Trophoblast cell (in vitro differentiated cells and primary cell): Measurements from ENCODE around the gene CCDC24.

Experiments used
- DNase-seq, 2 donors: peaks; one replicate each; pipeline ENCODE4 v3.0.0-alpha.2; 2016
- H2AFZ ChIP-seq: 2 replicates; pipeline ENCODE4 v1.6.1; 2013; ENCODE audit warnings: low read length, moderate library complexity, mild to moderate bottlenecking; ENCODE audit not compliant: insufficient read depth, poor library complexity
- H2AK5ac ChIP-seq: 2 replicates; pipeline ENCODE4 v1.6.1; 2013; ENCODE audit warnings: mild to moderate bottlenecking, low read length
- H2BK120ac ChIP-seq: 2 replicates; pipeline ENCODE4 v1.6.1; 2013; ENCODE audit warnings: low read length, mild to moderate bottlenecking, moderate library complexity; ENCODE audit not compliant: insufficient read depth, poor library complexity
- H2BK12ac ChIP-seq: 2 replicates; pipeline ENCODE4 v1.6.1; 2013; ENCODE audit warnings: mild to moderate bottlenecking, low read length, moderate library complexity
- H2BK5ac ChIP-seq: 2 replicates; pipeline ENCODE4 v1.6.1; 2013; ENCODE audit warnings: low read length, low read depth, moderate library complexity, mild to moderate bottlenecking; ENCODE audit not compliant: poor library complexity
- H3K14ac ChIP-seq: 2 replicates; pipeline ENCODE4 v1.6.1; 2013; ENCODE audit warnings: mild to moderate bottlenecking, low read length
- H3K18ac ChIP-seq: 2 replicates; pipeline ENCODE4 v1.6.1; 2013; ENCODE audit warnings: mild to moderate bottlenecking, low read length
- H3K23ac ChIP-seq: 2 replicates; pipeline ENCODE4 v1.6.1; 2013; ENCODE audit warnings: low read length
- H3K27ac ChIP-seq: 2 replicates; pipeline ENCODE4 v1.5.1; 2013; ENCODE audit warnings: low read depth, mild to moderate bottlenecking, inconsistent platforms, low read length, moderate library complexity
- H3K27me3 ChIP-seq: 2 replicates; pipeline ENCODE4 v1.6.1; 2013; ENCODE audit warnings: inconsistent platforms, mild to moderate bottlenecking, low read length, moderate library complexity; ENCODE audit not compliant: insufficient read depth
- H3K36me3 ChIP-seq, 2 experiments: 1 replicate in 1 of 2; 2 replicates in 1 of 2; pipeline ENCODE4 v1.6.1; 2013; ENCODE audit warnings: low read length in 2 of 2, mild to moderate bottlenecking in 2 of 2, moderate library complexity in 1 of 2; ENCODE audit not compliant: insufficient read depth in 2 of 2, control insufficient read depth in 1 of 2
- H3K4ac ChIP-seq: 2 replicates; pipeline ENCODE4 v1.6.1; 2013; ENCODE audit warnings: low read depth, mild to moderate bottlenecking, low read length, moderate library complexity
- H3K4me1 ChIP-seq, 2 experiments: 1 replicate in 1 of 2; 2 replicates in 1 of 2; pipeline ENCODE4 v1.6.1; 2013; ENCODE audit warnings: low read length in 2 of 2, mild to moderate bottlenecking in 2 of 2, moderate library complexity in 1 of 2; ENCODE audit not compliant: insufficient read depth in 2 of 2, control insufficient read depth in 1 of 2
- H3K4me2 ChIP-seq: 2 replicates; pipeline ENCODE4 v1.6.1; 2013; ENCODE audit warnings: inconsistent platforms, mild to moderate bottlenecking, low read length, moderate library complexity
- H3K4me3 ChIP-seq: 2 replicates; pipeline ENCODE4 v1.5.1; 2013; ENCODE audit warnings: mild to moderate bottlenecking, low read depth, low read length, inconsistent platforms
- H3K79me1 ChIP-seq: one replicate; pipeline ENCODE4 v1.6.1; 2013; ENCODE audit warnings: low read length
- H3K79me2 ChIP-seq: 2 replicates; pipeline ENCODE4 v1.6.1; 2013; ENCODE audit warnings: low read length, mild to moderate bottlenecking; ENCODE audit not compliant: control insufficient read depth, insufficient read depth, poor library complexity
- H3K9ac ChIP-seq: 2 replicates; pipeline ENCODE4 v1.6.1; 2013; ENCODE audit warnings: mild to moderate bottlenecking, low read length
- H3K9me3 ChIP-seq: 2 replicates; pipeline ENCODE4 v1.6.1; 2013; ENCODE audit warnings: low read depth, mild to moderate bottlenecking, control low read depth, inconsistent platforms, low read length; ENCODE audit not compliant: insufficient read depth
- H4K12ac ChIP-seq: 2 replicates; pipeline ENCODE4 v1.6.1; 2013; ENCODE audit warnings: low read depth, mild to moderate bottlenecking, low read length, moderate library complexity
- H4K8ac ChIP-seq: 2 replicates; pipeline ENCODE4 v1.6.1; 2013; ENCODE audit warnings: low read depth, mild to moderate bottlenecking, low read length, moderate library complexity
- H4K91ac ChIP-seq: one replicate; pipeline ENCODE4 v1.6.1; 2013; ENCODE audit warnings: low read depth, mild to moderate bottlenecking, low read length, moderate library complexity
- WGBS: extraction: QIAGEN DNeasy Blood & Tissue Kit; methylation state at CpG from one replicate; pipeline ENCODE4 v1.1.7; 2013; ENCODE audit warnings: missing lambda C conversion rate; ENCODE audit not compliant: insufficient read length, insufficient coverage; ENCODE audit errors: extremely low coverage; 5-methylcytosine and 5-hydroxymethylcytosine counted together

CCDC24 gene

GRCh38 chr1:43994794-43995790, 3.7 kb downstream of the CCDC24 start:
- Histone ChIP-seq H2BK12ac (no peak overlapping the region), H3K18ac (no peak overlapping the region), H3K4me1 (peaks cover 7 to 9% of the 10 kb centered on the region in 2 experiments), H4K12ac (no peak overlapping the region), H3K4ac (no peak overlapping the region), H2AK5ac (no peak overlapping the region), H3K4me2 (no peak overlapping the region), H3K9me3 (no peaks in the 10 kb centered on the region), H3K79me2 (peaks cover 2% of the 10 kb centered on the region), H3K23ac (no peak overlapping the region), H2AFZ (no peak overlapping the region), H3K79me1 (peaks cover 9% of the 10 kb centered on the region), H3K27me3 (no peaks in the 10 kb centered on the region), H3K14ac (no peak overlapping the region), H3K36me3 (no peaks in the 10 kb centered on the region), H3K27ac (no peak overlapping the region), H4K91ac (no peak overlapping the region), H3K9ac (no peak overlapping the region), H2BK120ac (no peak overlapping the region), H3K4me3 (no peak overlapping the region), H4K8ac (no peak overlapping the region), H2BK5ac (no peak overlapping the region)
- WGBS: no CpG with 5 or more reads among the region's 15 CpGs
- no peak for DNase-seq

- Histone ChIP-seq H3K4me1 (peaks cover under 1 to 4% of the 10 kb centered on the region in 2 experiments), H3K27me3 (no peaks in the 10 kb centered on the region), H2AK5ac (no peak overlapping the region), H2AFZ (no peak overlapping the region), H3K27ac (no peak overlapping the region), H4K8ac (no peak overlapping the region), H3K4ac (no peak overlapping the region), H3K23ac (no peak overlapping the region), H3K4me3 (no peak overlapping the region), H3K9me3 (no peaks in the 10 kb centered on the region), H3K14ac (no peak overlapping the region), H2BK120ac (no peak overlapping the region), H3K18ac (no peak overlapping the region), H4K91ac (no peak overlapping the region), H3K79me2 (peaks cover 2% of the 10 kb centered on the region), H3K36me3 (no peaks in the 10 kb centered on the region), H4K12ac (no peak overlapping the region), H2BK5ac (no peak overlapping the region), H3K4me2 (no peak overlapping the region), H3K79me1 (peaks cover 7% of the 10 kb centered on the region), H2BK12ac (no peak overlapping the region), H3K9ac (no peak overlapping the region)
- WGBS: no CpG with 5 or more reads among the region's 21 CpGs
- no peak for DNase-seq
These were observed 4.8 kb downstream of the CCDC24 start for GRCh38 chr1:43995984-43996732.

- Histone ChIP-seq H4K8ac (no peak overlapping the region), H3K14ac (no peak overlapping the region), H3K4me3 (no peak overlapping the region), H3K36me3 (no peaks in the 10 kb centered on the region), H3K27me3 (no peaks in the 10 kb centered on the region), H3K9me3 (no peaks in the 10 kb centered on the region), H3K27ac (no peak overlapping the region), H3K4ac (no peak overlapping the region), H3K9ac (no peak overlapping the region), H2AFZ (no peak overlapping the region), H2BK5ac (no peak overlapping the region), H3K18ac (no peak overlapping the region), H3K79me2 (peaks cover under 1% of the 10 kb centered on the region), H3K4me2 (no peak overlapping the region), H4K12ac (no peak overlapping the region), H3K79me1 (peaks cover under 1% of the 10 kb centered on the region), H2AK5ac (no peak overlapping the region), H4K91ac (no peak overlapping the region), H3K23ac (no peak overlapping the region), H3K4me1 (peaks cover 0 to 4% of the 10 kb centered on the region in 2 experiments), H2BK12ac (no peak overlapping the region), H2BK120ac (no peak overlapping the region)
- WGBS: no CpG with 5 or more reads among the region's 6 CpGs
- no peak for DNase-seq
These were observed 5.3 kb downstream of the CCDC24 start for GRCh38 chr1:43996733-43997115.

- Histone ChIP-seq H2AK5ac (no peak overlapping the region), H3K9ac (no peak overlapping the region), H3K79me1 (no peaks in the 10 kb centered on the region), H3K27me3 (no peaks in the 10 kb centered on the region), H3K36me3 (no peaks in the 10 kb centered on the region), H3K14ac (no peak overlapping the region), H3K4ac (no peak overlapping the region), H3K23ac (no peak overlapping the region), H2BK5ac (no peak overlapping the region), H2BK12ac (no peak overlapping the region), H3K18ac (no peak overlapping the region), H4K12ac (no peak overlapping the region), H2AFZ (no peak overlapping the region), H4K91ac (no peak overlapping the region), H3K4me2 (no peak overlapping the region), H2BK120ac (no peak overlapping the region), H3K27ac (no peak overlapping the region), H3K79me2 (no peaks in the 10 kb centered on the region), H4K8ac (no peak overlapping the region), H3K9me3 (no peaks in the 10 kb centered on the region), H3K4me3 (no peak overlapping the region), H3K4me1 (no peaks in the 10 kb centered on the region)
- no peak for DNase-seq
- no CpG with 5 or more reads among the region's 22 CpGs for WGBS
These were observed 6.0 kb downstream of the CCDC24 start for GRCh38 chr1:43997295-43997999.
